PFSK-1 (cell line): ENCODE results near the gene CRADD.

ENCODE experiments used
- POLR2AphosphoS5 ChIP-seq: IDR thresholded peaks from 2 replicates; pipeline ENCODE4 v1.6.1; 2012; ENCODE audit warnings: low read depth, mild to moderate bottlenecking, control low read depth, low read length, moderate library complexity
- SIN3A ChIP-seq: IDR thresholded peaks from 2 replicates; pipeline ENCODE4 v1.6.1; 2012; ENCODE audit warnings: mild to moderate bottlenecking, low read length, moderate library complexity, borderline replicate concordance; ENCODE audit not compliant: insufficient read depth
- TAF1 ChIP-seq: IDR thresholded peaks from 2 replicates; pipeline ENCODE4 v1.6.1; 2012; ENCODE audit warnings: low read length, control low read depth, borderline replicate concordance; ENCODE audit not compliant: insufficient read depth
- TF ChIP-seq, protein P1 (sequence below), 2 experiments: IDR thresholded peaks; 2 replicates each; pipeline versions ENCODE4 v1.6.1 to v1.8.0; 2011 to 2012; ENCODE audit warnings: low read depth in 2 of 2, low read length in 2 of 2, control low read depth in 1 of 2, inconsistent platforms in 1 of 2, mild to moderate bottlenecking in 1 of 2, moderate library complexity in 1 of 2; ENCODE audit not compliant: insufficient read depth in 1 of 2

DNA sequence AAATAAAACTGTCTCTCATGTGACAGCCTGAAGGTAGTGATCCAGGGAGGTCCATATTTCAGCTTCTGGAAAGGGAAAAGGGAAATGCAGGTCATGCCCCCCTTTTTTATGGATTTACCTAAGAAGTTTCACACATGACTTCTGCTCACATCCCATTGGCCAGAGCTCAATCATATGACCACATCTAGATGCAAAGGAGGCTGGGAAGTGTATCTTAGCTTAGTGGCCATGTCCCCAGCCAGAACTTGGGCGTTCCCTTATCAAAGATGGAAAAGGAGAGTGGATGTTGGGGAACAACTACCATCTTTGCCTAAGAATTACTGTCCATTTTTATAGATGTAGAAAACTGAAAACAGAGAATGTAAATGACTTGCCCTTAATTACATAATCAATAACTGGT is 26.5 kb upstream of the CRADD start:
- TF ChIP-seq POLR2AphosphoS5 (no peak), SIN3A (no peak), TAF1 (no peak)
- TF ChIP-seq, protein P1, sequence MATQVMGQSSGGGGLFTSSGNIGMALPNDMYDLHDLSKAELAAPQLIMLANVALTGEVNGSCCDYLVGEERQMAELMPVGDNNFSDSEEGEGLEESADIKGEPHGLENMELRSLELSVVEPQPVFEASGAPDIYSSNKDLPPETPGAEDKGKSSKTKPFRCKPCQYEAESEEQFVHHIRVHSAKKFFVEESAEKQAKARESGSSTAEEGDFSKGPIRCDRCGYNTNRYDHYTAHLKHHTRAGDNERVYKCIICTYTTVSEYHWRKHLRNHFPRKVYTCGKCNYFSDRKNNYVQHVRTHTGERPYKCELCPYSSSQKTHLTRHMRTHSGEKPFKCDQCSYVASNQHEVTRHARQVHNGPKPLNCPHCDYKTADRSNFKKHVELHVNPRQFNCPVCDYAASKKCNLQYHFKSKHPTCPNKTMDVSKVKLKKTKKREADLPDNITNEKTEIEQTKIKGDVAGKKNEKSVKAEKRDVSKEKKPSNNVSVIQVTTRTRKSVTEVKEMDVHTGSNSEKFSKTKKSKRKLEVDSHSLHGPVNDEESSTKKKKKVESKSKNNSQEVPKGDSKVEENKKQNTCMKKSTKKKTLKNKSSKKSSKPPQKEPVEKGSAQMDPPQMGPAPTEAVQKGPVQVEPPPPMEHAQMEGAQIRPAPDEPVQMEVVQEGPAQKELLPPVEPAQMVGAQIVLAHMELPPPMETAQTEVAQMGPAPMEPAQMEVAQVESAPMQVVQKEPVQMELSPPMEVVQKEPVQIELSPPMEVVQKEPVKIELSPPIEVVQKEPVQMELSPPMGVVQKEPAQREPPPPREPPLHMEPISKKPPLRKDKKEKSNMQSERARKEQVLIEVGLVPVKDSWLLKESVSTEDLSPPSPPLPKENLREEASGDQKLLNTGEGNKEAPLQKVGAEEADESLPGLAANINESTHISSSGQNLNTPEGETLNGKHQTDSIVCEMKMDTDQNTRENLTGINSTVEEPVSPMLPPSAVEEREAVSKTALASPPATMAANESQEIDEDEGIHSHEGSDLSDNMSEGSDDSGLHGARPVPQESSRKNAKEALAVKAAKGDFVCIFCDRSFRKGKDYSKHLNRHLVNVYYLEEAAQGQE (IDR thresholded peaks at IDR 0.05; ENCODE audit: insufficient read depth in 1 of 2, low read depth in 2 of 2, low read length in 2 of 2), result no peak
